ENCODE results near the gene TTC28. TPM values are rescaled to one million over a fixed set of nuclear protein-coding genes. Genes with fewer than 3 reads are reported as not detected.
"Not testable (repeated sequence)": the region's sequence is repeated elsewhere in the genome, so short reads cannot be mapped to it uniquely, and the experiment has no call there.

The TTC28 gene
- total and polyA plus RNA-seq, 8 donors = 2.2 to 18.6 (median 11.5) TPM

- DNase-seq (no peak), FAIRE-seq (no peak), ATAC-seq (peak; percentile 31 to 67 (median 60))
- Histone ChIP-seq H3K9me3 (no peaks in the 10 kb centered on the region), H3K36me3 (no peaks in the 10 kb centered on the region), H3K27me3 (no peaks in the 10 kb centered on the region), H3K4me1 (peaks cover 3 to 6% (median 5%) of the 10 kb centered on the region in 3 donors), H3K4me3 (no peak overlapping the region), H3K27ac (no peak overlapping the region)
- TF ChIP-seq, protein P1, sequence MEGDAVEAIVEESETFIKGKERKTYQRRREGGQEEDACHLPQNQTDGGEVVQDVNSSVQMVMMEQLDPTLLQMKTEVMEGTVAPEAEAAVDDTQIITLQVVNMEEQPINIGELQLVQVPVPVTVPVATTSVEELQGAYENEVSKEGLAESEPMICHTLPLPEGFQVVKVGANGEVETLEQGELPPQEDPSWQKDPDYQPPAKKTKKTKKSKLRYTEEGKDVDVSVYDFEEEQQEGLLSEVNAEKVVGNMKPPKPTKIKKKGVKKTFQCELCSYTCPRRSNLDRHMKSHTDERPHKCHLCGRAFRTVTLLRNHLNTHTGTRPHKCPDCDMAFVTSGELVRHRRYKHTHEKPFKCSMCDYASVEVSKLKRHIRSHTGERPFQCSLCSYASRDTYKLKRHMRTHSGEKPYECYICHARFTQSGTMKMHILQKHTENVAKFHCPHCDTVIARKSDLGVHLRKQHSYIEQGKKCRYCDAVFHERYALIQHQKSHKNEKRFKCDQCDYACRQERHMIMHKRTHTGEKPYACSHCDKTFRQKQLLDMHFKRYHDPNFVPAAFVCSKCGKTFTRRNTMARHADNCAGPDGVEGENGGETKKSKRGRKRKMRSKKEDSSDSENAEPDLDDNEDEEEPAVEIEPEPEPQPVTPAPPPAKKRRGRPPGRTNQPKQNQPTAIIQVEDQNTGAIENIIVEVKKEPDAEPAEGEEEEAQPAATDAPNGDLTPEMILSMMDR (IDR thresholded peaks at IDR 0.05) = no peak
- WGBS, 2 donors = 36 to 41% methylated on average over 3 of the region's 3 CpGs
- intact Hi-C loops (cut with DNase I) = no loop called here
Observed at GRCh38 chr22:28514321-28514821, 165.3 kb downstream of the TTC28 start.

DNA sequence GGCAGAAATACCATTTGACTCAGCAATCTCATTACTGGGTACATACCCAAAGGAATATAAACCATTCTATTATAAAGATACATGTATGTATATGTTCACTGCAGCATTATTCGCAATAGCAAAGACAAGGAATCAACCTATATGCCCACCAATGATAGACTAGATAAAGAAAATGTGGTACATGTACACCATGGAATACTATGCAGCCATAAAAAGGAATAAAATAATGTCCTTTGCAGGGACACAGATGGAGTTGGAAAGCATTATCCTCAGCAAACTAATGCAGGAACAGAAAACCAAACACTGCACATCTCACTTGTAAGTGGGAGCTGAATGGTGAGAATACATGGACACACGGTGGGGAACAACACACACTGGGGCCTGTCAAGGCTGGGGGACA lies 167.3 kb downstream of the TTC28 start:
- WGBS, 2 donors = 97 to 100% methylated on average over 2 of the region's 2 CpGs
- FAIRE-seq; intact Hi-C loops (cut with DNase I): not testable (repeated sequence)

GRCh38 chr22:28507896-28508295 lies 171.7 kb downstream of the TTC28 start:
- Histone ChIP-seq H3K27me3 (no peaks in the 10 kb centered on the region), H3K4me1 (no peaks in the 10 kb centered on the region), H3K36me3 (no peaks in the 10 kb centered on the region), H3K9me3 (no peaks in the 10 kb centered on the region), H3K27ac (no peak overlapping the region), H3K4me3 (no peak overlapping the region)
- DNase-seq (no peak), FAIRE-seq (no peak), ATAC-seq (no peak)
- intact Hi-C loops (cut with DNase I) = no loop called here
- TF ChIP-seq, protein P1 (IDR thresholded peaks at IDR 0.05) = no peak

More for the DNA sequence above, 167.3 kb downstream of the TTC28 start:
- not testable (repeated sequence) for H3K4me3 ChIP-seq, H3K27ac ChIP-seq, ATAC-seq, H3K4me1 ChIP-seq, H3K9me3 ChIP-seq, H3K36me3 ChIP-seq, DNase-seq, H3K27me3 ChIP-seq

DNA sequence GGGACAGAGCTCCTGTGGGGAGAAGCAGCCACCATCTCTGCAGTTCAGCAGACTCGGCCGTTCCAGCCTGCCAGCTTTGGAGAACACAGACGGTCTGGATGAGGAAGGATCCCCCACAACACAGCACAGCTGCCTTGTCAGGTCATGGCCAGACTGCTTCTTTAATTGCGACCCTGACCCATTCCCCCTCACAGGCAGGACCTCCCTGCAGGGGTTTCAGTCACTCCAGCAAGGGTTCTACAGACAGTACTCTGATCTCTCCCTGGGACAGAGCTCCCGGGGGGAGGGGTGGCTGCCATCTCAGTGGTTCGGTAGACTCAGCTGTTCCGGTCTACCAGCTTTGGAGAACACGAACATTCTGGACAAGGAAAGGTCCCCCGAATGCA lies 173.5 kb downstream of the TTC28 start:
- ATAC-seq = no peak
- no peak for FAIRE-seq
- TF ChIP-seq, protein P1 (IDR thresholded peaks at IDR 0.05) = no peak
- H3K27ac ChIP-seq = no peak overlapping the region
- intact Hi-C loops (cut with DNase I) = no loop called here
- 92 to 93% methylated on average over 9 of the region's 9 CpGs for WGBS, 2 donors
- H3K9me3 ChIP-seq = no peaks in the 10 kb centered on the region
- H3K4me1 ChIP-seq = no peaks in the 10 kb centered on the region
- H3K27me3 ChIP-seq = no peaks in the 10 kb centered on the region
- DNase-seq = no peak
- no peak overlapping the region for H3K4me3 ChIP-seq
- H3K36me3 ChIP-seq = no peaks in the 10 kb centered on the region

GRCh38 chr22:28505416-28506149 lies 174.1 kb downstream of the TTC28 start:
- H3K4me1 ChIP-seq = no peaks in the 10 kb centered on the region
- intact Hi-C loops (cut with DNase I) = no loop called here
- FAIRE-seq = no peak
- DNase-seq = no peak
- no peaks in the 10 kb centered on the region for H3K36me3 ChIP-seq
- H3K27ac ChIP-seq = no peak overlapping the region
- no peak overlapping the region for H3K4me3 ChIP-seq
- no peak for ATAC-seq
- no peaks in the 10 kb centered on the region for H3K9me3 ChIP-seq
- H3K27me3 ChIP-seq = no peaks in the 10 kb centered on the region
- TF ChIP-seq, protein P1 (IDR thresholded peaks at IDR 0.05) = no peak
- WGBS, 2 donors = 92% methylated on average over 15 of the region's 15 CpGs
